ENCODE data around the gene SLAMF6. TPM values are rescaled to one million over a fixed set of nuclear protein-coding genes. Genes with fewer than 3 reads are reported as not detected.

Gene SLAMF6
- total RNA-seq, 1 experiment from 2014 or later = not detected

- Histone ChIP-seq H3K4me1 (ENCODE audit: control insufficient read depth, insufficient read depth, low read length) (no peaks in the 10 kb centered on the region), H3K27ac (ENCODE audit: low read length) (no peak overlapping the region), H3K36me3 (ENCODE audit: control insufficient read depth, insufficient read depth, low read length) (no peaks in the 10 kb centered on the region), H3K27me3 (ENCODE audit: control insufficient read depth, insufficient read depth, low read length) (peaks cover 20% of the 10 kb centered on the region), H3K4me3 (ENCODE audit: low read depth in 2 of 2, low read length in 2 of 2) (no peak overlapping the region), H3K9me3 (ENCODE audit: control insufficient read depth, insufficient read depth, low read depth, low read length) (no peaks in the 10 kb centered on the region)
- in situ Hi-C loops (cut with HindIII; ENCODE audit: low pct_unique_long_range_greater_than_20kb, low sequenced_read_pairs) (no loop called here), intact Hi-C loops (cut with micrococcal nuclease; ENCODE audit: unreplicated experiment) (no loop called here)
- ATAC-seq (no peak), DNase-seq (ENCODE audit: low read depth, low spot score) (no peak)
- ChIA-PET POLR2A (interaction anchor here (0.5 kb wide), 1 partner anchor 10 kb away, joined by 6 read pairs; no protein-coding TSS in a partner anchor), CTCF (interaction anchor here (0.6 to 0.7 kb wide), 3 partner anchors 79 to 623 kb away, joined by 3 to 6 read pairs (median 5); no protein-coding TSS in a partner anchor)
- TF ChIP-seq CTCF (IDR thresholded peaks at IDR 0.05) (no peak), SIN3A (IDR thresholded peaks at IDR 0.05; ENCODE audit: borderline replicate concordance, insufficient read depth, low read depth, low read length) (no peak), TCF7L2 (IDR thresholded peaks at IDR 0.05; ENCODE audit: low read depth, low read length) (no peak), POLR2AphosphoS5 (IDR thresholded peaks at IDR 0.05; ENCODE audit: low read depth, low read length) (no peak), REST (IDR thresholded peaks at IDR 0.05; ENCODE audit: insufficient read depth in 1 of 2, low read depth in 2 of 2, low read length in 1 of 2) (no peak)
- BruUV-seq (replicated peaks) = no TSS peak
Observed at GRCh38 chr1:160474392-160475242, 48.4 kb downstream of the SLAMF6 start.

- TF ChIP-seq SIN3A (IDR thresholded peaks at IDR 0.05; ENCODE audit: borderline replicate concordance, insufficient read depth, low read depth, low read length) = no peak
- no peak for TF ChIP-seq TCF7L2 (IDR thresholded peaks at IDR 0.05; ENCODE audit: low read depth, low read length)
- TF ChIP-seq REST (IDR thresholded peaks at IDR 0.05; ENCODE audit: insufficient read depth in 1 of 2, low read depth in 2 of 2, low read length in 1 of 2) = no peak
- TF ChIP-seq POLR2AphosphoS5 (IDR thresholded peaks at IDR 0.05; ENCODE audit: low read depth, low read length) = no peak
- BruUV-seq (replicated peaks) = no TSS peak
- ATAC-seq (no peak), DNase-seq (ENCODE audit: low read depth, low spot score) (no peak)
- Histone ChIP-seq H3K4me1 (ENCODE audit: control insufficient read depth, insufficient read depth, low read length) (no peaks in the 10 kb centered on the region), H3K4me3 (ENCODE audit: low read depth in 2 of 2, low read length in 2 of 2) (no peak overlapping the region), H3K27ac (ENCODE audit: low read length) (no peak overlapping the region), H3K27me3 (ENCODE audit: control insufficient read depth, insufficient read depth, low read length) (peaks cover 25% of the 10 kb centered on the region), H3K36me3 (ENCODE audit: control insufficient read depth, insufficient read depth, low read length) (no peaks in the 10 kb centered on the region), H3K9me3 (ENCODE audit: control insufficient read depth, insufficient read depth, low read depth, low read length) (no peaks in the 10 kb centered on the region)
- POLR2A ChIA-PET = no interaction called here
- intact Hi-C loops (cut with micrococcal nuclease; ENCODE audit: unreplicated experiment) (no loop called here), in situ Hi-C loops (cut with HindIII; ENCODE audit: low pct_unique_long_range_greater_than_20kb, low sequenced_read_pairs) (no loop called here)
- CTCF ChIA-PET = no interaction called here
Observed at GRCh38 chr1:160472112-160472511, 50.9 kb downstream of the SLAMF6 start.

Data from Panc1 (cell line).